Osteoblast (primary cell): ENCODE results near the gene NKAIN1. TPM values are rescaled to one million over a fixed set of nuclear protein-coding genes. Genes with fewer than 3 reads are reported as not detected.
A peak's percentile ranks its signal among the peaks of the same experiment; 100 is the strongest.

Experiments used
- DNase-seq: peaks from one replicate; pipeline ENCODE4 v3.0.0; 2011; ENCODE audit warnings: low spot score, mixed read lengths; ENCODE audit not compliant: insufficient read length; ENCODE audit errors: missing footprints
- H2AFZ ChIP-seq: 2 replicates; pipeline ENCODE4 v1.6.0; 2011; ENCODE audit warnings: mild to moderate bottlenecking, low read length
- H3K27ac ChIP-seq: 2 replicates; pipeline ENCODE4 v1.5.1; 2011; ENCODE audit warnings: mild to moderate bottlenecking, low read depth, low read length, moderate library complexity
- H3K27me3 ChIP-seq: 2 replicates; pipeline ENCODE4 v1.6.0; 2012; ENCODE audit warnings: mild to moderate bottlenecking, control low read depth, inconsistent platforms, low read length, moderate library complexity; ENCODE audit not compliant: insufficient read depth
- H3K36me3 ChIP-seq: 2 replicates; pipeline ENCODE4 v1.5.1; 2011; ENCODE audit warnings: mild to moderate bottlenecking, low read length, control low read depth, moderate library complexity; ENCODE audit not compliant: insufficient read depth
- H3K4me1 ChIP-seq: 2 replicates; pipeline ENCODE4 v1.5.1; 2011; ENCODE audit warnings: mild to moderate bottlenecking, low read length, control low read depth, moderate library complexity; ENCODE audit not compliant: insufficient read depth
- H3K4me2 ChIP-seq: 2 replicates; pipeline ENCODE4 v1.6.0; 2011; ENCODE audit warnings: mild to moderate bottlenecking, low read length; ENCODE audit not compliant: insufficient read depth
- H3K4me3 ChIP-seq: fragments of 200-600 bp; sonication (generic); 3 replicates; pipeline ENCODE4 v1.5.1; 2012; ENCODE audit warnings: mild to moderate bottlenecking, low read length, inconsistent platforms; ENCODE audit not compliant: insufficient read depth
- H3K79me2 ChIP-seq: 2 replicates; pipeline ENCODE4 v1.6.0; 2012; ENCODE audit warnings: mild to moderate bottlenecking, low read length, control low read depth, inconsistent platforms; ENCODE audit not compliant: insufficient read depth
- H3K9me3 ChIP-seq: 2 replicates; pipeline ENCODE4 v1.5.1; 2011; ENCODE audit warnings: low read depth, low read length, control low read depth
- H4K20me1 ChIP-seq: 2 replicates; pipeline ENCODE4 v1.6.0; 2012; ENCODE audit warnings: mild to moderate bottlenecking, low read length, control low read depth; ENCODE audit not compliant: insufficient read depth
- CTCF ChIP-seq: IDR thresholded peaks from 2 replicates; pipeline ENCODE4 v1.5.1; 2011; ENCODE audit warnings: mild to moderate bottlenecking, low read depth, low read length, moderate library complexity; ENCODE audit errors: extremely low read depth
- total RNA-seq: library from RNA; depleted of rRNA; stranded (reverse); fragments of >200 nt; gene quantifications from 2 replicates; pipeline ENCODE4 v1.2.3, GENCODE V29; 2012

The NKAIN1 gene
- total RNA-seq, 1 donor = not detected

DNA sequence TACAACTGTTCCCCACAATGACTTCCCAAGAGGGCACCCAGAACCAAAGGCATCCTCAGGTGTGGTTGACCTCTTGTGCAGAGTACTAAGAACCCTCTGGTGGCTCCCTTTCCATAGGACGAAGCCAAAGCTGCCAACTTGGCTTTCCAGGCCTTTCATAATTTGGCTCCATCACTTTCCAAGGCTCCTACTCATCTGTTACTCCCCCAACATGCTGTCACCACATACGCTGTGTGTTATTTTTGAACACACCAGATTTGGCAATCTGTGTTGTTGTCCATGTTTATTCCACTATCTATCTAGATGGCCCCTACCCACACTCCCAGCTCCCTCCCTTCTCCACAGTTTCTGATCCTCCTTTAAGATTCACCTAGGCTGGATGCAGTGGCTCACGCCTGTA lies 10.2 kb upstream of the NKAIN1 start:
- H3K4me2 ChIP-seq = no peak overlapping the region
- peaks cover 3% of the 10 kb centered on the region for H3K27me3 ChIP-seq

DNA sequence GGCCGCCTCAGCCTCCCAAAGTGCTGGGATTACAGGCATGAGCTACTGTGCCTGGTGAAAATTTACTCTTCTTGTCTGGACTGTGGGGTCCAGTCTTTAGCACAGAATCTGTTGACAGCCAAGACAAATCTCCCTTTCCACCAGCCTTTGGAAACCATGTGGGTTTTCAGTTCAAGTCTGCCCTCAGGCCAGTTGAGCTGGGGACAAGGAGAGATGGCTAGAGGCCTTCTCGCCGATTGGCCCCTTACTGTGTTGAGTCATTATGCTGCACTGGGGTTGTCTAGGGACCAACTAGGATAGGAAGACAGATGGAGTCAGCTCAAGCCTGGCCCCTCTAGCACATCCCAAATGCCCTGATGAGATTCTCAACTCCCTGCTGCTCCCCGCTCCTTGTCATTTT lies 8.6 kb upstream of the NKAIN1 start:
- no peak overlapping the region for H3K4me2 ChIP-seq
- no peak overlapping the region for H2AFZ ChIP-seq
- H4K20me1 ChIP-seq = no peaks in the 10 kb centered on the region
- H3K79me2 ChIP-seq = no peaks in the 10 kb centered on the region
- H3K4me3 ChIP-seq = no peak overlapping the region
- no peaks in the 10 kb centered on the region for H3K36me3 ChIP-seq
- no peak overlapping the region for H3K27ac ChIP-seq
- H3K27me3 ChIP-seq = peaks cover 3% of the 10 kb centered on the region
- peaks cover 5% of the 10 kb centered on the region for H3K4me1 ChIP-seq
- DNase-seq = no peak
- TF ChIP-seq CTCF = no peak
- no peaks in the 10 kb centered on the region for H3K9me3 ChIP-seq

More for the DNA sequence above, 10.2 kb upstream of the NKAIN1 start:
- no peak for DNase-seq
- H3K36me3 ChIP-seq = no peaks in the 10 kb centered on the region
- H3K4me3 ChIP-seq = no peak overlapping the region
- H3K4me1 ChIP-seq = no peaks in the 10 kb centered on the region
- H3K9me3 ChIP-seq = no peaks in the 10 kb centered on the region
- H2AFZ ChIP-seq = no peak overlapping the region
- no peaks in the 10 kb centered on the region for H4K20me1 ChIP-seq
- no peak for TF ChIP-seq CTCF
- no peak overlapping the region for H3K27ac ChIP-seq
- H3K79me2 ChIP-seq = no peaks in the 10 kb centered on the region

- H3K27ac ChIP-seq = no peak overlapping the region
- H3K36me3 ChIP-seq = no peaks in the 10 kb centered on the region
- H3K27me3 ChIP-seq = peaks cover 21% of the 10 kb centered on the region
- peaks cover 5% of the 10 kb centered on the region for H3K4me1 ChIP-seq
- H3K4me3 ChIP-seq = no peak overlapping the region
- TF ChIP-seq CTCF = no peak
- no peaks in the 10 kb centered on the region for H3K9me3 ChIP-seq
- H4K20me1 ChIP-seq = no peaks in the 10 kb centered on the region
- no peaks in the 10 kb centered on the region for H3K79me2 ChIP-seq
- H2AFZ ChIP-seq = no peak overlapping the region
- DNase-seq = peak; percentile 90
- no peak overlapping the region for H3K4me2 ChIP-seq
Measured at GRCh38 chr1:31244326-31244725, 4.6 kb upstream of the NKAIN1 start.

- H3K4me3 ChIP-seq = no peak overlapping the region
- H3K9me3 ChIP-seq = no peaks in the 10 kb centered on the region
- H3K36me3 ChIP-seq = no peaks in the 10 kb centered on the region
- no peak overlapping the region for H3K27ac ChIP-seq
- no peaks in the 10 kb centered on the region for H4K20me1 ChIP-seq
- peaks cover 5% of the 10 kb centered on the region for H3K4me1 ChIP-seq
- H2AFZ ChIP-seq = no peak overlapping the region
- TF ChIP-seq CTCF = no peak
- no peak overlapping the region for H3K4me2 ChIP-seq
- no peaks in the 10 kb centered on the region for H3K79me2 ChIP-seq
- DNase-seq = peak; percentile 89
- peaks cover 27% of the 10 kb centered on the region for H3K27me3 ChIP-seq
Measured at GRCh38 chr1:31243501-31244286, 4.0 kb upstream of the NKAIN1 start.
